RWPE2 (cell line): ENCODE results near the gene FAM168A.

Experiments
- ATAC-seq: fragments of 200-7000 bp; cut with Tn5 transposase; 3 replicates; pipeline ENCODE4 v1.9.1; 2021; ENCODE audit warnings: low read depth
- DNase-seq: peaks from one replicate; pipeline ENCODE4 v3.0.0-alpha.2; 2020; ENCODE audit warnings: low spot score
- H3K27ac ChIP-seq: fragments of 450-650 bp; 2 replicates; pipeline ENCODE4 v1.5.1; 2017; ENCODE audit warnings: mild to moderate bottlenecking; ENCODE audit not compliant: poor library complexity, severe bottlenecking
- H3K27me3 ChIP-seq: fragments of 250-450 bp; sonication (Bioruptor Pico); 2 replicates; pipeline ENCODE4 v1.5.1; 2021; ENCODE audit warnings: mild to moderate bottlenecking, moderate library complexity; ENCODE audit not compliant: insufficient read depth, poor library complexity, severe bottlenecking
- H3K36me3 ChIP-seq: fragments of 250-450 bp; sonication (Bioruptor Pico); 2 replicates; pipeline ENCODE4 v1.5.1; 2020; ENCODE audit warnings: low read depth, mild to moderate bottlenecking, moderate library complexity
- H3K4me1 ChIP-seq: fragments of 250-450 bp; sonication (Bioruptor Pico); 2 replicates; pipeline ENCODE4 v1.5.1; 2021; ENCODE audit warnings: mild to moderate bottlenecking, moderate library complexity; ENCODE audit not compliant: insufficient read depth, poor library complexity, severe bottlenecking
- H3K4me3 ChIP-seq: fragments of 250-450 bp; sonication (Bioruptor Pico); 2 replicates; pipeline ENCODE4 v1.5.1; 2021; ENCODE audit warnings: mild to moderate bottlenecking, moderate library complexity; ENCODE audit not compliant: severe bottlenecking
- H3K9me3 ChIP-seq: fragments of 250-450 bp; sonication (Bioruptor Pico); 2 replicates; pipeline ENCODE4 v1.5.1; 2021; ENCODE audit warnings: mild to moderate bottlenecking, moderate library complexity; ENCODE audit not compliant: severe bottlenecking
- CTCF ChIP-seq: fragments of 450-650 bp; IDR thresholded peaks from one replicate; pipeline ENCODE4 v1.5.1; 2017; ENCODE audit warnings: mild to moderate bottlenecking, moderate library complexity; ENCODE audit not compliant: poor library complexity, severe bottlenecking

The FAM168A gene

DNA sequence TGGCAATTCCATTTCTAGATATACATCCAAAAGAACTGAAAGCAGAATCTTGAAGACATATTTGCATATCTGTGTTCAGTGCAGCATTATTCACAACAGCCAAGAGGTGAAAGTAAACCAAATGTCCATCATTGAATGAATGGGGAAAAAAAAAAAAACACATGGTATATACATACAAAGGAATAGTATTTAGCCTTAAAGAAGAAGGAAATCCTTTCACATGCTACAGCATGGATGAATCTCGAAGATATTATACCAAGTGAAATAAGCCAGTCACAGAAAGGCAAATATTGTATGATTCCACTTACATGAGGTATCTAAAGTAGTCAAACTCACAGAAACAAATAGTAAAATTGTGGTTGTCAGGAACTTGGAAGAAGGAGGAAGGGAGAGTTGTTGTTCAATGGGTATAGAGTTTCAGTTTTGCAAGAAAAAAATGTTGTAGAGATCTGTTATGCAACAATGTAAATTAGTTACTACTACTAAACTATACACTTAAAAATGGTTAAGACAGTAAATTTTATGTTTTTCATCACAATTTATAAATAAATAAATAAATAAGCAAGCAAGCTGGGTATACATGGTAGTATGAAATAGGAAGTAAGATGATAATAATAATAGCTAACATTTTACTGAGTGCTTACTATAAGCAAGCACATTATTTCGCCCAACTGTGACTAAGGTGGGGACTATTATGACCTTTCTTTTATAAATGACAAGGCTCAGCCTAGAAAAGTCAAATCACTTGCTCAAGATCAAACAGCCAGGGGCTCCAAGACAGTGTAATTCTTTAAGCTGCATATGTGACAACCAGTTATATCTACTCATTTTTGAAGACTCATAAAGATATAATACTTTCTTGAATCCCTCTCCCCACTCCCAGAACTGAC lies 50.0 kb downstream of the FAM168A start:
- no peaks in the 10 kb centered on the region for H3K36me3 ChIP-seq
- no peak for ATAC-seq
- DNase-seq = no peak
- H3K27ac ChIP-seq = no peak overlapping the region
- no peak overlapping the region for H3K4me3 ChIP-seq
- TF ChIP-seq CTCF = no peak
- H3K4me1 ChIP-seq = no peaks in the 10 kb centered on the region
- no peaks in the 10 kb centered on the region for H3K9me3 ChIP-seq
- H3K27me3 ChIP-seq = no peaks in the 10 kb centered on the region

- Histone ChIP-seq H3K9me3 (no peaks in the 10 kb centered on the region), H3K4me3 (no peak overlapping the region), H3K4me1 (no peaks in the 10 kb centered on the region), H3K36me3 (no peaks in the 10 kb centered on the region), H3K27ac (no peak overlapping the region), H3K27me3 (no peaks in the 10 kb centered on the region)
- no peak for TF ChIP-seq CTCF
- ATAC-seq (no peak), DNase-seq (no peak)
These were observed 55.7 kb downstream of the FAM168A start for GRCh38 chr11:73542175-73542574.

DNA sequence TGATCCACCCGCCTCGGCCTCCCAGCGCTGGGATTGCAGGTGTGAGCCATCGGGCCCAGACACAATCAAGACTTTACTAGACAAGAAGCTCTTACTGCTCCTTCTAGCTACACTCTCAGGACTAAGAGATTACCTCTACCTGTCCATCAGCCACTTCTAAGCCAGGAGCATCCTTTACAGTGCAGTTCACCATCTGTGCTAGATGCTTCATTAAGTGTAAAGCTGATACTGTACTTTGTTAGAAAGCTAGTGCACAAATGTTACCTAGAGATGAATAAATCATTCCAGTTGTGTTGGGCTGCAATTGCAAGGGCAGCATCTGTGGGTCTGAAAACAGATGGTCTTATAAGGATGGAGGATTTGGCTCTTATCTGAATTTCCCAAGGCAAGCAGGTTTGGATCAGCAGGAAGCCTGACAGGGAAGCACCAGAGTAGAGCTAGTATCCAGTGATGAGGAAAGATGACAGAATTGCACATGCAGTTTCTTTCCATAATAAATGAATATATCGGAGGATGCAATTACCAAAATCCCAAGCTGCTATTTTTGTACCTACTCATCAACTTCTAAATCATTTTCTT lies 58.3 kb downstream of the FAM168A start:
- no peak for DNase-seq
- Histone ChIP-seq H3K4me3 (no peak overlapping the region), H3K27me3 (no peaks in the 10 kb centered on the region), H3K4me1 (no peaks in the 10 kb centered on the region), H3K27ac (no peak overlapping the region), H3K36me3 (no peaks in the 10 kb centered on the region), H3K9me3 (no peaks in the 10 kb centered on the region)
- TF ChIP-seq CTCF = no peak
- no peak for ATAC-seq

GRCh38 chr11:73538381-73538872 lies 59.5 kb downstream of the FAM168A start:
- ATAC-seq = no peak
- H3K9me3 ChIP-seq = no peaks in the 10 kb centered on the region
- no peak for TF ChIP-seq CTCF
- H3K27me3 ChIP-seq = no peaks in the 10 kb centered on the region
- DNase-seq = no peak
- H3K4me1 ChIP-seq = no peaks in the 10 kb centered on the region
- H3K36me3 ChIP-seq = no peaks in the 10 kb centered on the region
- H3K27ac ChIP-seq = no peak overlapping the region
- H3K4me3 ChIP-seq = no peak overlapping the region

GRCh38 chr11:73537969-73538368 lies 59.9 kb downstream of the FAM168A start:
- ATAC-seq (no peak), DNase-seq (no peak)
- Histone ChIP-seq H3K27ac (no peak overlapping the region), H3K27me3 (no peaks in the 10 kb centered on the region), H3K36me3 (no peaks in the 10 kb centered on the region), H3K4me3 (no peak overlapping the region), H3K4me1 (no peaks in the 10 kb centered on the region), H3K9me3 (no peaks in the 10 kb centered on the region)
- TF ChIP-seq CTCF = no peak
